ENCODE data around the gene MEIS2.

Gene MEIS2

GRCh38 chr15:36924034-36924433 is 176.3 kb downstream of the MEIS2 start:
- DNase-seq = no peak

GRCh38 chr15:36921484-36922091 is 178.8 kb downstream of the MEIS2 start:
- no peak for DNase-seq

GRCh38 chr15:36917411-36918267 is 182.7 kb downstream of the MEIS2 start:
- no peak for DNase-seq

DNA sequence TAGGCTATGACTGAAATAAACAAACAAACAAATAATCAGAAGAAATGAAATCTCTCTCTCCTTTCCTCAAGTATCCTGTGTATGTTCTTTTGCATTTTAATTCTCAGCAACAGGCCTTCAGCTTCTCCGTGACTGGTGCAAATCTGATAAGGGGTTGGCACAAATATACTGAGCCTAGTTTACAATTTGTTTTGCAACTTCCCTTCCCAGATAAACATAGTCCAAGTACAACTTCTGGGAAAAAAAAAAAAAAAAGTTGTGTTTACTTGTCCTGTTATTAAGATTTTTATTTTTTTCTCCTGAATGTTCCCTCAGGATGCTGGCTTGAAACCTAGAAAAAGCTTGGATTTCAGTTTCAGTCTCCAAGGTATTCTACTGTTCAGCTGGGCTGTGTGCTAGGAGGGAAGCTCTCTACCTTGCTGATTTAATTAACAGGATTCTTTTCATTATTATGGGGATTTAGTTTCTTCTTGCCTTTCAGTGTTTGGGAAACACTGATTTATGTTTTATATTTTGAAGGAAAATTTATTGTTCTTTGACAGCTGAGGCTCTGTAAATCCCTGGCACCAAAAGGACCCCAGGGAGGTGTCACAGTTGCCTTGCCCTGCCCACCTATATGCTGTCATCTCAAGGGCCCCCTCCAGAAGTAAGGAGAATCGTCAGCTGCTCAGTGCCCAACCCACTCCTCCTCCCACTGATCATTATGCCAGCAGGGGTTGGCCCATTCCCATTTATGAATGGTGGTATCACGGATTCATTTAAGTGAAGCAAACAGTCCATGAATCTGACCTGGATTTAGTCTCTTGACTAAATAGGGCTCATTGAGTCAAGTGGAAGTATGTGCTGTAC is 185.2 kb downstream of the MEIS2 start:
- DNase-seq = no peak

DNA sequence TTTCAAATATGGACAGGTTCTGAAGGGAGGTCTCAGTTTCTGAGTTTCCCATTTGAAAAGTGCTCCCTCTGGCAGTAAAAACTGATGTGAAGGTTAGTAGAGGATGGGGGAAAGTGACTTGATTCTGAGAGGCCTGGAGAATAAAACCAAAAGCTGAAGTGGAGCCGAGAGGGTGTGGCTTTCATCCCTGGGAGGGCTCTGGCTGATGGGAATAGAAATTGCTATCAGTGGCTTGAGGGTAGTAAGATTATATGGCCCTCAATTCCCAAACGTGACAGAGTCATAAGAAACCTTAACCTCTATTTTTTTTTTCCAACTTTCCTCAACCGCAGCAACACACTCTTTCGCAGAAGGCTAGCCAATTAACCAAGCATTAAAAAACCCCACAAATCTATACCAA is 185.9 kb downstream of the MEIS2 start:
- DNase-seq = no peak

GRCh38 chr15:36912311-36912712 is 188.0 kb downstream of the MEIS2 start:
- no peak for DNase-seq

- peak; percentile 22 for DNase-seq
Measured at GRCh38 chr15:36911322-36911944, 188.9 kb downstream of the MEIS2 start.

DNA sequence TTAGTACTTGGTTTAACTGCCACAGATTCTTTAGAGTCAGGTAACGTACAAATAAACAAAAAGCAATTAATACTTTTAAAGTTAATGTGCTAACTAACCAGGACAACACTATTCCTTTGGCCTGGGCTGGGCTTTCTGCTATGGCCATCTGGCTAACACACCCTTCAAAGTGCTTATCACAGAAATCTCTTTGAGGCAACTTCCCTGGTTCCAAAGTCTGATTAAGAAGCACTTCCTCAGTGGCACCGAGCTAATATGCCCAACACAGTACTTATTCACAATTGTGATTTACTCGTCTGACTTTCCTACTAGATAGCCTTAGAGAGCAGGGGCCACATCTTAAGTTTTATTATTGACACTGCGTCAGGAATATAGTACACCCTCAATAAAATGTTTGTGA is 191.4 kb downstream of the MEIS2 start:
- DNase-seq = no peak

DNA sequence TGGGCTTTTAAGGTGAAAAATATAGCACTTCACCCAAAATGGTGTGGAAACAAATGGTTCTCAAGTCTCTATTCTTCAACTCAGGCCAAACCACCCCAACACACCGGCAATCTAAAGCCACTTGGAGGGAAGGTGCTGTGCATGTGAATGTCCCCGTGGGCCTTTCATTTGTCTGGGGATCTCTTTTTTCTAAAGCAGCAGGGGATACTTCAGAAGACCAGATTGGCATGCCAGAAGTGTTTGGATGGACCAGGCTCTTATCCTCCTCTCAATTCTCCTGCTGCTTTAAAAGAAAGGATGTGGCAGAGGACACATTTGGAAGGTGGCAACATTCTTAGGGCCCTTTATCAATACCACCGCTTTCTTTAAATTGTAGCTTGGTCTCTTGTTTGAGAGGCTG is 193.1 kb downstream of the MEIS2 start:
- DNase-seq = no peak

GRCh38 chr15:36905908-36906307 is 194.4 kb downstream of the MEIS2 start:
- DNase-seq = no peak

- no peak for DNase-seq
Measured at GRCh38 chr15:36904715-36905114, 195.6 kb downstream of the MEIS2 start.

DNA sequence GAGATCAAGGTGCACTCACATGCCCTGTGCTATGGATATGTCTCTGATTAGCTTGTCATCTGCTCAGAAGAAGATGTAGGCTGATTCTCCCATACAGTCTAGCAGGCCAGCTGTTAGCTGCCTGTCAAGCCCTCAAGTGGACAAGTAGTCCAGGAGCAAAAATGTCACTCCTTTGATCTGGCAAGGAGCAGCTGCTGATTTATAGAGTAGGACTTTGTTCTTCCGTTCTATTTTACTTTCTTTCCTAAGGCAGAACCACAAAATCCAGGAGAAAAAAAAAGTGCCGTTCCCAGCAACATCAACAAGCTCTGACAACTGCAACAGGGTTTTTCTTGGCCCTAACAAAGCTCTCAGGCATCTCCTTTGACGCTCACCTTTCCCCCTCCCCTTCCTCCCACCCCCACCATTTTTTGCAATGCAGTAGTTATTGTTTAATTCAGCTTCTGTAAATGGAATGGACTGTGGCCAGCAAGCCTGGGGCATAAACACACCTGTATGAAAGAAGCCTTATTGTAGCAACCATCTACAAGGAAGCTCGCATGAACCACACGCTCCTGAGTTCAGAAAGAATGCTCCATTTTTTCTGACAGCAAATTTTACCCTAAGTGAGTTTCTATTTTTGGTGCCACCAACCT is 196.3 kb downstream of the MEIS2 start:
- no peak for DNase-seq

DNA sequence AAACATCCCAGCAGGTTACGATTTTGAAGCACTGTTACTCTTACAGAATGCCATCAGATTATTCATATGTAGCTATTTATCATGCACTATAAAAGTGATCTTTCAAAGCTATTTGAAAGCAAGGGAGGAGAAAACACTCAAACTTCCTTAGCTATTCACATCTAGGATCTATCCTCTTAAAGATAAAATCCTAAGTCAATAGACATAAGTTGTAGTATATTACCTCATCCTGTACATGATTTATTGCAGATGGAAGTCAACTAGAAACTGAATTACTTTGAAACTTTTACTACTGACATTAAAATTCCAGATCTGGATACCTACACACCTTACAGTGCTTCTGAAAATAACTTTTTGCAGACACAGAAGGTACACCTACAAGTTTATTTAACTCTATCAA is 197.2 kb downstream of the MEIS2 start:
- DNase-seq = no peak

- no peak for DNase-seq
Measured at GRCh38 chr15:36901012-36901411, 199.3 kb downstream of the MEIS2 start.

GRCh38 chr15:36899696-36900095 is 200.7 kb downstream of the MEIS2 start:
- DNase-seq = no peak

DNA sequence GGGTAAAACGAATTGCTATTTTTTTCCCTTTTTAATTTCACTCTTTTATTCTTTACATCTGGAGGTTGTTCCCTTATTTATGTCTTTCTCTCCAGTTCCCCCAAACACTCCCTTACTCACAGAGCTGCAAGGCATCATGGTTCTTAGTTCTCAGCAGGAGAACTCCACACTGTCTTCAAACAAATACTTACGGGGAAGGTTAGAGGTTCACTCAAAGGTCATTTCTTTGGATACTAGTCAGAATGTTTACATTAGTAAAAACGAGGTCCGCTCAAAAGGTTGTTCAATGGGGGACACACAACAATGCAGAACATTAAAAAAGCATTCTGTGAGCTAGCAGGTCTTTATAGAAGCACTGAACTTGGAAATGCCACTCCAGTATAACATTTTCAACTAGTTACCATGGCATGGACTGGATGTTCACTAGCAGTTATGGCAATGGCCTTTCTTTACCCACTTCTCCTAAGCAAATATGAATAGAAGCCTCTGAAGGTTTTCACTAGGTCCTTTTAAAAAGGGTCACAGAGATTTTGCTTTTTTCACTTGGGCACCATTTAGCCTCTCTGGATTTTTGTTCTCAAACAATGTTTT is 201.7 kb downstream of the MEIS2 start:
- no peak for DNase-seq

DNA sequence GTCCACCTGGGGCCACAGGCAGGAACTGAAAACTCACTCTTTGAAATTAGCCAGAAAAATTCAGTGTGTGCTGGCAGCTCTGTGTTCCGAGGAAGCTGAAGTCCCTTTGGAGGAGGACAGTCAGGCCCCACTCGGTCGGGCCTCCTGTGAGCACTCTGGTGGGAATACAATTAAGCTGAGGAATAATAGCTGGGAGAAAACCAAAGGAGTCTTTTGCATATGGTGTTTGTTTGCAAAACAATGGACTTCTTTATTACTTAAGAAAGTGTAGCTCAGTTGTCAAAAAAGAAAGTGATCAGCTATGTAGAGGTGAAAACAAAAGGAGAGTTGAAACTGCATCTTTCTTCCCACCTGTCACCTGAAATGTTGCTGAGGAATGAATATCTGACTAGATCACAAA is 202.5 kb downstream of the MEIS2 start:
- no peak for DNase-seq

DNA sequence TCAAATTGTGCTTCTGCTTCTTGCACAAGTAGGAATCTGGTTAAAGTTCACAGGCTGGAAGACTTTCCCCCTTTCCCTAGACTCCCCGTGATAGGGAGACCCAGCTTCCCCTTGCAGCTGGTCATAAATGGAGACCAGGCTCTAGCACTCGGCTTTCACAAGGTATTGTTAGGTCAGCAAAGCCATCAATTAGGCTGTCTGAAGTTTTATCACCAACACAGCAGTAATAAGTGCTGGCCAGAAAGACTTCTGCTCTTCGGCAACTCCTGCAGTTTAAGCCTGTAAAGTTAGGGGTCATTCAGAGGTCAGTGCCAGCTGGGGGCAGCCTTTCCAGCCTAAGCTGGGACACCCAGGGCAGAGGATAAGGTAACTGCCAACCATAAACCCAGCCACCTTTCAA is 203.4 kb downstream of the MEIS2 start:
- DNase-seq = no peak

- DNase-seq = no peak
Measured at GRCh38 chr15:36894075-36894474, 206.3 kb downstream of the MEIS2 start.

- DNase-seq = no peak
Measured at GRCh38 chr15:36893276-36893675, 207.1 kb downstream of the MEIS2 start.

DNA sequence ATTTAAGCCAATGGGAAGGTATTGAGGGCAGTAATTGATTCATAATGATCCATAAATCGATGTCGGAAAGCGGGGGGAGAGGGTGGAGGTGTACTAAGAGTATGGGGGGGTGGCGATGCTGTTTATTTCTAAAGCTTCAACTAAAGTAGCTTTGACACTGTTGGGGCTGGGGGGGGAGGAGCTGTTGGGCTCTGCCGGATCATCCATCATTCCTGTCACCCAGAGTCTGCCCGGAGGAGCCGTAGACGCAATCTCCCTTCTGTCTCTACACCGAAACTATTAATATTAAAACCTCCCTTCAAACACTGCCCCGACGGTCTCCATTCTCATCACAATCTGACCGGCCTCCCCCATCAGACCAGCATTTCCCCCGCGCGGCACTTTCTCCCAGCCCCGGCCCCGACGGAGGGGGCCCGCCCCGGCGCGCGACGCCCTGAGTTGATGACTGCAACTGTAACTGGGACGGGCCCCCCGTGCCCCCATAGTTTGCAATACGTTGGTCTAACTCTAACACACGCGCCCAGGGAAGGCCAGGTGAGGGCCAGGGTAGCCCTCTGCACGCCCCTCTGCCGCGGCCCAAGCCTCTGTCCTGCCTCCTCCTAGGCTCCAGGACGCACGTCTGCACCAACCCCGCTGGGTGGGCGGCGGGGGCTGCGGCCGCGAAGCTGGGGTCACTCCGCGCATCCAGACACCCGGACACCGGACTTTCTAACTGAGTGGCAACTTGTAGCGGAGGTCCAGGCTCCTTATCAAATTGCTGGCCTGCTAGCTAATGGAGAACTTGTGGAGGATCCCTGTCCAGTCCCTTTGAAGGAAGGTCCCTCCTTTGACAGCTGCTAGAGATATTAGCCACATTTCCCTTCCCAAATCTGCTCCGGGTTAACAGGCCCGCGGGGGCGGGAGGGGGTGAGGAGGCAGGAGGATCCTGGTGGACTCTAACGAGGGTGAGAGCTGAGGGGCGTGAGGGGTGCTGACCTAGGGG is 212.0 kb downstream of the MEIS2 start:
- no peak for DNase-seq

Measured in T1000 (cell line).